ENCODE measurements around the gene DEPDC5.

DNA sequence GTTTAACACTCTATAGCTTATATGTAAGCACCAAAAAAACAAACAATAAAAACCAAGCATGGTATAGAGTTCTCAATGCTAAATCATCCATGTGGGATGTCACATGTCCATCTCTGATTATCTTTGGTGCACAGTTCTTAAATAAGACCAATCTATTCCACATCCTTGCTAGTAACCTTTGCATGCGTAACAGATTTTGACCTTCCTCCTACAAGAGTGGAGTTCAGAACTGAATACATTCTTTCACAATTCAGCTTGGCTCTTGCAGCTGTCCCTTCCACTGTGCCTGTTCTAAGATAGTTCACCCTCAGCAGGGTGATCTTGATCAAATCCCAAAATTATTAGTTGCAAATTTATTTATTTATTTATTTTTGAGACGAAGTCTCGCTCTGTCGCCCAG is 25.0 kb upstream of the DEPDC5 start:
- TF ChIP-seq SIN3A (IDR thresholded peaks at IDR 0.05; ENCODE audit: borderline replicate concordance, insufficient read depth, low read length) (no peak), POLR2AphosphoS5 (IDR thresholded peaks at IDR 0.05; ENCODE audit: low read depth, low read length) (no peak)
- TF ChIP-seq, protein P1, sequence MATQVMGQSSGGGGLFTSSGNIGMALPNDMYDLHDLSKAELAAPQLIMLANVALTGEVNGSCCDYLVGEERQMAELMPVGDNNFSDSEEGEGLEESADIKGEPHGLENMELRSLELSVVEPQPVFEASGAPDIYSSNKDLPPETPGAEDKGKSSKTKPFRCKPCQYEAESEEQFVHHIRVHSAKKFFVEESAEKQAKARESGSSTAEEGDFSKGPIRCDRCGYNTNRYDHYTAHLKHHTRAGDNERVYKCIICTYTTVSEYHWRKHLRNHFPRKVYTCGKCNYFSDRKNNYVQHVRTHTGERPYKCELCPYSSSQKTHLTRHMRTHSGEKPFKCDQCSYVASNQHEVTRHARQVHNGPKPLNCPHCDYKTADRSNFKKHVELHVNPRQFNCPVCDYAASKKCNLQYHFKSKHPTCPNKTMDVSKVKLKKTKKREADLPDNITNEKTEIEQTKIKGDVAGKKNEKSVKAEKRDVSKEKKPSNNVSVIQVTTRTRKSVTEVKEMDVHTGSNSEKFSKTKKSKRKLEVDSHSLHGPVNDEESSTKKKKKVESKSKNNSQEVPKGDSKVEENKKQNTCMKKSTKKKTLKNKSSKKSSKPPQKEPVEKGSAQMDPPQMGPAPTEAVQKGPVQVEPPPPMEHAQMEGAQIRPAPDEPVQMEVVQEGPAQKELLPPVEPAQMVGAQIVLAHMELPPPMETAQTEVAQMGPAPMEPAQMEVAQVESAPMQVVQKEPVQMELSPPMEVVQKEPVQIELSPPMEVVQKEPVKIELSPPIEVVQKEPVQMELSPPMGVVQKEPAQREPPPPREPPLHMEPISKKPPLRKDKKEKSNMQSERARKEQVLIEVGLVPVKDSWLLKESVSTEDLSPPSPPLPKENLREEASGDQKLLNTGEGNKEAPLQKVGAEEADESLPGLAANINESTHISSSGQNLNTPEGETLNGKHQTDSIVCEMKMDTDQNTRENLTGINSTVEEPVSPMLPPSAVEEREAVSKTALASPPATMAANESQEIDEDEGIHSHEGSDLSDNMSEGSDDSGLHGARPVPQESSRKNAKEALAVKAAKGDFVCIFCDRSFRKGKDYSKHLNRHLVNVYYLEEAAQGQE (IDR thresholded peaks at IDR 0.05; ENCODE audit: insufficient read depth in 1 of 2, low read depth in 2 of 2, low read length in 2 of 2) = no peak
